Adipose tissue (tissue), 3 donors: ENCODE data around the gene FOXP1. TPM values are rescaled to one million over a fixed set of nuclear protein-coding genes. Genes with fewer than 3 reads are reported as not detected.

Source experiments
- H3K27ac ChIP-seq: one replicate; pipeline ENCODE4 v1.5.1; 2013; ENCODE audit warnings: low read depth, low read length
- WGBS, 3 donors: extraction: QIAGEN DNeasy Blood & Tissue Kit; methylation state at CpG; one replicate each; pipeline ENCODE4 v1.1.7; 2013; 5-methylcytosine and 5-hydroxymethylcytosine counted together
- polyA plus RNA-seq, 3 donors: library from polyadenylated mRNA; stranded (reverse); fragments of 200-250 nt; gene quantifications; one replicate each; pipeline ENCODE4 v1.2.3, GENCODE V29; 2013
- donor health status: healthy with polysubstance abuse.
- donor health status: Bipolar disorder and iron deficiency.
- donor health status: healthy.

Gene FOXP1
- polyA plus RNA-seq, 3 donors = 6.3 to 19.2 (median 11.4) TPM

GRCh38 chr3:71387586-71387985 is 195.9 kb downstream of the FOXP1 start:
- H3K27ac ChIP-seq = no peak overlapping the region
- 75 to 92% (median 76%) methylated on average over 8 of the region's 8 CpGs for WGBS, 3 donors

GRCh38 chr3:71384837-71385716 is 198.5 kb downstream of the FOXP1 start:
- WGBS, 3 donors = 48 to 67% (median 48%) methylated on average over 7 of the region's 7 CpGs
- H3K27ac ChIP-seq = no peak overlapping the region

GRCh38 chr3:71384388-71384787 is 199.1 kb downstream of the FOXP1 start:
- H3K27ac ChIP-seq = no peak overlapping the region
- WGBS, 3 donors = 29 to 65% (median 40%) methylated on average over 3 of the region's 3 CpGs

GRCh38 chr3:71380096-71380495 is 203.4 kb downstream of the FOXP1 start:
- WGBS, 3 donors = 86 to 89% (median 88%) methylated on average over 3 of the region's 3 CpGs
- H3K27ac ChIP-seq = no peak overlapping the region

GRCh38 chr3:71378509-71378908 is 205.0 kb downstream of the FOXP1 start:
- H3K27ac ChIP-seq = no peak overlapping the region
- 98% methylated on average over 1 of the region's 1 CpG for WGBS, 3 donors

- no peak overlapping the region for H3K27ac ChIP-seq
- 93 to 97% (median 95%) methylated on average over 4 of the region's 4 CpGs for WGBS, 3 donors
Observed at GRCh38 chr3:71376911-71377310, 206.6 kb downstream of the FOXP1 start.

DNA sequence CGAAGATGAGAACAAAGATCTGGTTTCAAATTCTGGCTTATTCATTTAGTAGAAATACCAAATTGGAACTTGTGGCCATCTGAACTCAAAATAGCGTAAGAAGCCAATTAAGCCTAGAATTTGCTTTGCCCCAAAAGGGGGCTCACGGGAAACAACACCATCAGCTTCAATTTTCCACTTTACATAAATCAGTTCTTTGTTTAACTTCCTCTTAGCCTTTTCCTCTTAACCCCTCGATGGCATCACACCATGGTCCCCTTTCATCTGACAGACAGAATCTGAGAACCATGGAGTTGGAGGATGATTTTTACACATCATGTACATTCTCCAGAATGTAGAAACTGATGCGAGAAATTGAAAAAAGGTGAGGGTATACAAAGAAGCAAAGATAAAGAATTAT is 207.0 kb downstream of the FOXP1 start:
- no peak overlapping the region for H3K27ac ChIP-seq
- WGBS, 3 donors = 79 to 88% (median 81%) methylated on average over 5 of the region's 5 CpGs

DNA sequence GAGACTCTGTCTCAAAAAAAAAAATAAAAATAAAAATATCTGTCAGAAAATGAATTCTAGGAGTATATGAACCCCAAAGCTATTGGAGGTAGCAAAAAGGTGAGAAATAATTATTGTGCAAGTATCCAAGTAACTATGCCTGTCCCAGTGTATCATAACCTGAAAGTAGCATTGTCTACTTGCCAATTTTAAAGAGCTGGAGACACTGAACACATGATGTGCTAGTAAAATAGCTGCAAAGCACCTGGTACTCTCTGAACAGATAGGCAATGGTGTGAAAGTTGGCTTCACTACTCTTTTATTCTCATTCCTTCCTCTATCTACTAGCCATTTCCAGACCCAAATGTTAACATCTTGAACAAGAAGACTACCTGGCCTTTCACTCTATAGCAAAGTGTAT is 208.9 kb downstream of the FOXP1 start:
- H3K27ac ChIP-seq = no peak overlapping the region

DNA sequence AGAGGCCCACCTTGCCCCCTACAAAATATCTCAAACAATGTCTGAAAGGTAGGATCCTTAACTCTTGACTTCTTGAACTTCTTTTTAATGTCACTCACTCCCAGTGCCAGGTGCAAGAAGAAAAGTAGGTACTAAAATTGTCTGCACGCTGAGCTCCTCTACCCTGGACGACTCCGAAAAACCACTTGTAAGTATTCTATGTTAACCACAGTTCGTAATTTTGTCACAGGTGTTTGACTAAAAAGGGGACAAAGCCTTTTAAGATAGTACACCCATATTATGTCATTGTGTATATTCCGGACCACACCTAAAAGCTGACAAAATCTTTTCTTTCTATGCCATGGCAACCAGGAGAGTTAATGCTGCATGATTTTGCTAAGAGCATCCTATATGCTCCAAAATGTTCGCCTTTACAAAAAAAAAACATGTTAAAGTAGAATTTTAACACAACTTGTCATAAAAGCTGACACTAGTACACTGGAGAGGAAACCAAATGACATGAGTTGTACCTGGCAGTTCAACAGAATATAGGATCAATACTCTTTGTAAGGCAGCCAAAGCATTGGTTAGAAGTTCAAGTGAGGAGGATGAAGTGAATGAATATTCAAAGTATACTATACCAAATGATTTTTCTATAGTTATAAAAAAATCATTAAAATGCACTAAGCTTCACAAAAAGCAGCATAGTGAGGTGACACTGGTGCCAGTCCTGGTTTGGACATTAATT is 210.5 kb downstream of the FOXP1 start:
- no peak overlapping the region for H3K27ac ChIP-seq
- WGBS, 3 donors = 94 to 96% (median 95%) methylated on average over 6 of the region's 6 CpGs

DNA sequence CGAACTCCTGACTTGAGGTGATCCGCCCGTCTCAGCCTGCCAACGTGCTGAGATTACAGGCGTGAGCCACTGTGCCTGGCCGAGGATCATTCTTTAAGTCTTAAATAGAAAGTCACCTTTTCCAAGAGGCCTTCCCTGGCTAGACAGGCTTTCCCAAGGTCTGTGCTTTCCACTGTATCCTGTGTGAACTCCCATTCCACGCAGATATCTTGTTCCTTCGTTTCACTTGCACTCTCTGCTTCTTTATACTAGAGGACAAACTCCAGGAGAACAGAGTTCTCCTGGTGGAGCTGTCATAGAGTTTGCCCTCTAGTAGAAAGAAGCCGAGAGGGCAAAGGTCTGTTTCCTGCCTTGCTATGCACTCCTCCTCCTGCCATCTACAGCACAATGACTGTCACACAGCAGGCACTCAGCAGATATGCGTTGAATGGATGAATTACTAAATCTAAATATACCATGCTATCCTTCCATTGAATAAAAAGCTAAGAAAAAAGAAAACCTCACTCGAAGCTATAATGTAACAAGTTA is 211.2 kb downstream of the FOXP1 start:
- WGBS, 3 donors = 81 to 94% (median 89%) methylated on average over 11 of the region's 11 CpGs
- no peak overlapping the region for H3K27ac ChIP-seq

- no peak overlapping the region for H3K27ac ChIP-seq
- WGBS, 3 donors = 95 to 96% (median 95%) methylated on average over 6 of the region's 6 CpGs
Observed at GRCh38 chr3:71371282-71371681, 212.2 kb downstream of the FOXP1 start.

GRCh38 chr3:71370467-71370866 is 213.1 kb downstream of the FOXP1 start:
- WGBS, 3 donors = 72 to 90% (median 73%) methylated on average over 5 of the region's 5 CpGs
- no peak overlapping the region for H3K27ac ChIP-seq

- no peak overlapping the region for H3K27ac ChIP-seq
- 66 to 73% (median 73%) methylated on average over 6 of the region's 6 CpGs for WGBS, 3 donors
Observed at GRCh38 chr3:71369701-71370391, 213.7 kb downstream of the FOXP1 start.

- WGBS, 3 donors = 78 to 82% (median 81%) methylated on average over 8 of the region's 8 CpGs
- H3K27ac ChIP-seq = no peak overlapping the region
Observed at GRCh38 chr3:71366988-71367604, 216.4 kb downstream of the FOXP1 start.

DNA sequence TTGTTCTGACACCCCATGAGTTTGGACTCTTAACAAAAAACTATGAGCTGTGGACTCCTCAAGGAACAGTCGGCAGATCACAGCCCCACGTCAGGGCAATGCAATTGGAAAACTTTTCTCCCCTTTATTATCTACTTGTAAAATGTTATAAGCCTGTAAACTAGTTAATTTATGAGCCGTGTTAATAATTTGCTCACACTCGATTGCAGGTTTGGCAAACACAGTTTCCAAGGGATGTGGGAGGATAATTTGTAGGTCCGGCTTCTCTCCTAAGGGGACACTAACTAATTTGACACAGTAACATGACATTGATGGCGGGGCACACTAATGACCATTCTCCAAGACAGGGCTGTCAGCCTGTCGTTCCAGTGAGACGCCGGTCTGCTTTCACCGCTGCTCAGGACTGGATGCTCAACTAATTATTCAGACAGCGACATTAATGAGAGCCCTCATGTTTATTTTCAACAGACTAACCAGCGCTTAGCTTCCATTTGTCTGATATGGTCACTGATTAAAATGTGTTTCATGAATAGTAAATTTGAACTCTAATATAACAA is 222.1 kb downstream of the FOXP1 start:
- WGBS, 3 donors = 53 to 86% (median 82%) methylated on average over 12 of the region's 12 CpGs
- no peak overlapping the region for H3K27ac ChIP-seq

- H3K27ac ChIP-seq = no peak overlapping the region
- 76 to 84% (median 83%) methylated on average over 2 of the region's 2 CpGs for WGBS, 3 donors
Observed at GRCh38 chr3:71360764-71361163, 222.8 kb downstream of the FOXP1 start.

- WGBS, 3 donors = 97 to 98% (median 98%) methylated on average over 4 of the region's 4 CpGs
- no peak overlapping the region for H3K27ac ChIP-seq
Observed at GRCh38 chr3:71360180-71360579, 223.3 kb downstream of the FOXP1 start.

- WGBS, 3 donors = 90 to 96% (median 93%) methylated on average over 8 of the region's 8 CpGs
- no peak overlapping the region for H3K27ac ChIP-seq
Observed at GRCh38 chr3:71358243-71358642, 225.3 kb downstream of the FOXP1 start.
